GM23338 (cell line): ENCODE results near the gene UVSSA. TPM values are rescaled to one million over a fixed set of nuclear protein-coding genes. Genes with fewer than 3 reads are reported as not detected.

ENCODE experiments used
- ATAC-seq: fragments of 200-7000 bp; cut with Tn5 transposase; 3 replicates; pipeline ENCODE4 v1.9.1; 2020
- DNase-seq: peaks from one replicate; pipeline ENCODE4 v3.0.0-alpha.2; 2015; ENCODE audit warnings: low spot score
- H2AFZ ChIP-seq: fragments of 200-600 bp; sonication (generic); 2 replicates; pipeline ENCODE4 v1.8.0; 2016; ENCODE audit warnings: antibody characterized with exemption, mild to moderate bottlenecking, moderate library complexity
- H3F3A ChIP-seq: fragments of 200-600 bp; sonication (generic); replicated peaks from 2 replicates; pipeline ENCODE4 v1.8.0; 2017; ENCODE audit warnings: antibody characterized with exemption, mixed run types, low read depth
- H3K27ac ChIP-seq: fragments of 200-600 bp; sonication (generic); 2 replicates; pipeline ENCODE4 v1.6.1; 2016; ENCODE audit warnings: low read depth
- H3K27me3 ChIP-seq: fragments of 200-600 bp; sonication (generic); 2 replicates; pipeline ENCODE4 v1.8.0; 2016; ENCODE audit warnings: mild to moderate bottlenecking, mixed run types, moderate library complexity; ENCODE audit not compliant: insufficient read depth
- H3K36me3 ChIP-seq: fragments of 200-600 bp; sonication (generic); 2 replicates; pipeline ENCODE4 v1.8.0; 2016; ENCODE audit warnings: mild to moderate bottlenecking; ENCODE audit not compliant: insufficient read depth
- H3K4me1 ChIP-seq: fragments of 200-600 bp; sonication (generic); 2 replicates; pipeline ENCODE4 v1.8.0; 2016; ENCODE audit warnings: mild to moderate bottlenecking, moderate library complexity; ENCODE audit not compliant: insufficient read depth
- H3K4me2 ChIP-seq: fragments of 200-600 bp; sonication (generic); 2 replicates; pipeline ENCODE4 v1.7.1; 2017; ENCODE audit warnings: mixed run types
- H3K4me3 ChIP-seq: fragments of 200-600 bp; sonication (generic); 2 replicates; pipeline ENCODE4 v1.6.1; 2016; ENCODE audit warnings: mixed run types
- H3K79me2 ChIP-seq: fragments of 200-600 bp; sonication (generic); replicated peaks from 2 replicates; pipeline ENCODE4 v1.8.0; 2017; ENCODE audit warnings: mild to moderate bottlenecking; ENCODE audit not compliant: insufficient read depth
- H3K9me2 ChIP-seq: fragments of 200-600 bp; sonication (generic); 2 replicates; pipeline ENCODE4 v1.8.0; 2017; ENCODE audit not compliant: insufficient read depth
- H4K20me1 ChIP-seq: fragments of 200-600 bp; sonication (generic); replicated peaks from 2 replicates; pipeline ENCODE4 v1.8.0; 2017; ENCODE audit warnings: mild to moderate bottlenecking; ENCODE audit not compliant: insufficient read depth
- H3K27ac Mint-ChIP-seq: 2 replicates; pipeline ENCODE4 v1.8.0; 2020; ENCODE audit warnings: inconsistent platforms, mild to moderate bottlenecking, moderate library complexity, mixed read lengths
- H3K27me3 Mint-ChIP-seq: 3 replicates; pipeline ENCODE4 v1.8.0; 2022; ENCODE audit warnings: low read depth, mild to moderate bottlenecking, moderate library complexity, mixed read lengths, inconsistent platforms; ENCODE audit not compliant: insufficient read depth, poor library complexity
- H3K36me3 Mint-ChIP-seq: 3 replicates; pipeline ENCODE4 v1.8.0; 2021; ENCODE audit warnings: low read depth, mild to moderate bottlenecking, inconsistent platforms, moderate library complexity, mixed read lengths
- H3K4me1 Mint-ChIP-seq: 3 replicates; pipeline ENCODE4 v1.8.0; 2020; ENCODE audit warnings: mild to moderate bottlenecking, inconsistent platforms, mixed read lengths
- H3K4me3 Mint-ChIP-seq: 3 replicates; pipeline ENCODE4 v1.8.0; 2021; ENCODE audit warnings: moderate library complexity, mild to moderate bottlenecking, inconsistent platforms, mixed read lengths
- H3K9me3 Mint-ChIP-seq: 3 replicates; pipeline ENCODE4 v1.8.0; 2020; ENCODE audit warnings: moderate library complexity, mild to moderate bottlenecking, inconsistent platforms, mixed read lengths
- CREB1 ChIP-seq: fragments of 250-450 bp; sonication (Bioruptor Pico); IDR thresholded peaks from 2 replicates; pipeline ENCODE4 v1.5.0; 2020; ENCODE audit warnings: low read depth, mild to moderate bottlenecking, moderate library complexity
- CTCF ChIP-seq, 2 experiments: fragments of 200-600 bp in 1 of 2; sonication (generic) in 1 of 2; conservative IDR thresholded peaks; 2 replicates each; pipeline versions ENCODE4 v1.5.1 to v1.6.1; 2016 to 2017; ENCODE audit warnings: antibody characterized with exemption in 2 of 2, low read depth in 2 of 2, mild to moderate bottlenecking in 2 of 2, moderate library complexity in 1 of 2
- EZH2 ChIP-seq: fragments of 200-600 bp; sonication (generic); IDR thresholded peaks from one replicate; pipeline ENCODE4 v1.8.0; 2017; ENCODE audit warnings: antibody characterized with exemption, mild to moderate bottlenecking, low read depth; ENCODE audit not compliant: unreplicated experiment
- EZH2phosphoT487 ChIP-seq: fragments of 200-600 bp; sonication (generic); IDR thresholded peaks from one replicate; pipeline ENCODE4 v1.8.1; 2018; ENCODE audit warnings: antibody characterized with exemption; ENCODE audit not compliant: unreplicated experiment
- JUNB ChIP-seq: IDR thresholded peaks from one replicate; pipeline ENCODE4 v1.6.1; 2016; ENCODE audit warnings: antibody characterized with exemption; ENCODE audit not compliant: unreplicated experiment
- NANOG ChIP-seq: IDR thresholded peaks from 2 replicates; pipeline ENCODE4 v1.6.1; 2016; ENCODE audit warnings: antibody characterized with exemption, borderline replicate concordance
- POLR2AphosphoS5 ChIP-seq: IDR thresholded peaks from 2 replicates; pipeline ENCODE4 v1.6.1; 2016; ENCODE audit warnings: antibody characterized with exemption, low read depth
- REST ChIP-seq: IDR thresholded peaks from one replicate; pipeline ENCODE4 v1.6.1; 2018; ENCODE audit warnings: antibody characterized with exemption; ENCODE audit not compliant: unreplicated experiment
- STAT1 ChIP-seq: IDR thresholded peaks from one replicate; pipeline ENCODE4 v1.6.1; 2016; ENCODE audit warnings: antibody characterized with exemption; ENCODE audit not compliant: unreplicated experiment
- ZNF331 ChIP-seq: fragments of 250-450 bp; sonication (Bioruptor Pico); IDR thresholded peaks from 2 replicates; pipeline ENCODE4 v1.5.0; 2020; ENCODE audit warnings: low read depth, mild to moderate bottlenecking, moderate library complexity
- polyA plus RNA-seq: library from polyadenylated mRNA; unstranded; fragments of >200 nt; fragmentation: Nextera tagmentation; extraction: Ambion mirVana; gene quantifications from 2 replicates; pipeline ENCODE4 v1.2.1, GENCODE V29; 2016
- total RNA-seq: library from RNA; depleted of rRNA; stranded (reverse); fragments of >200 nt; shearing (Covaris generic); gene quantifications from 2 replicates; pipeline ENCODE4 v1.2.3, GENCODE V29; 2014
- TF ChIP-seq, protein P1 (sequence below): IDR thresholded peaks from 2 replicates; pipeline ENCODE4 v1.6.1; 2016; ENCODE audit warnings: antibody characterized with exemption
- TF ChIP-seq, protein P2 (sequence below): fragments of 250-450 bp; sonication (Bioruptor Pico); IDR thresholded peaks from 2 replicates; pipeline ENCODE4 v1.5.0; 2020; ENCODE audit warnings: mild to moderate bottlenecking, moderate library complexity

The UVSSA gene
- total and polyA plus RNA-seq, 2 experiments from 2014 or later: 6.5 to 27.7 TPM

GRCh38 chr4:1369479-1370079 is 22.6 kb downstream of the UVSSA start:
- no peaks in the 10 kb centered on the region for H3K27me3 ChIP-seq
- no peaks in the 10 kb centered on the region for H3K36me3 ChIP-seq
- no peak overlapping the region for H3K4me2 ChIP-seq
- DNase-seq (no peak), ATAC-seq (no peak)
- no peaks in the 10 kb centered on the region for H3K9me2 ChIP-seq
- H3K36me3 Mint-ChIP-seq: peaks cover 3% of the 10 kb centered on the region; the same call in 2 of the 3 replicates
- H3K4me3 Mint-ChIP-seq: no peak overlapping the region; the same call in 2 of the 3 replicates
- no peaks in the 10 kb centered on the region for H3F3A ChIP-seq
- no peaks in the 10 kb centered on the region for H3K79me2 ChIP-seq
- H2AFZ ChIP-seq: no peak overlapping the region
- no peaks in the 10 kb centered on the region; the same call in 2 of the 3 replicates for H3K4me1 Mint-ChIP-seq
- peaks cover 6% of the 10 kb centered on the region for H3K27me3 Mint-ChIP-seq
- H3K27ac Mint-ChIP-seq: no peak overlapping the region
- H3K9me3 Mint-ChIP-seq: no peaks in the 10 kb centered on the region
- no peak overlapping the region for H3K27ac ChIP-seq
- H4K20me1 ChIP-seq: no peaks in the 10 kb centered on the region; the same call in 1 of the 2 replicates
- no peaks in the 10 kb centered on the region for H3K4me1 ChIP-seq
- no peak overlapping the region for H3K4me3 ChIP-seq
- TF ChIP-seq STAT1 (no peak), POLR2AphosphoS5 (no peak), ZNF331 (CRISPR knock-in tag) (no peak), REST (no peak), CREB1 (CRISPR knock-in tag) (no peak), CTCF (conservative IDR thresholded peaks at IDR 0.05; ENCODE audit: low read depth in 2 of 2) (no peak), JUNB (no peak), EZH2phosphoT487 (no peak), EZH2 (no peak), NANOG (no peak)
- TF ChIP-seq, protein P1, sequence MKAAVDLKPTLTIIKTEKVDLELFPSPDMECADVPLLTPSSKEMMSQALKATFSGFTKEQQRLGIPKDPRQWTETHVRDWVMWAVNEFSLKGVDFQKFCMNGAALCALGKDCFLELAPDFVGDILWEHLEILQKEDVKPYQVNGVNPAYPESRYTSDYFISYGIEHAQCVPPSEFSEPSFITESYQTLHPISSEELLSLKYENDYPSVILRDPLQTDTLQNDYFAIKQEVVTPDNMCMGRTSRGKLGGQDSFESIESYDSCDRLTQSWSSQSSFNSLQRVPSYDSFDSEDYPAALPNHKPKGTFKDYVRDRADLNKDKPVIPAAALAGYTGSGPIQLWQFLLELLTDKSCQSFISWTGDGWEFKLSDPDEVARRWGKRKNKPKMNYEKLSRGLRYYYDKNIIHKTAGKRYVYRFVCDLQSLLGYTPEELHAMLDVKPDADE: no peak
- TF ChIP-seq, protein P2, sequence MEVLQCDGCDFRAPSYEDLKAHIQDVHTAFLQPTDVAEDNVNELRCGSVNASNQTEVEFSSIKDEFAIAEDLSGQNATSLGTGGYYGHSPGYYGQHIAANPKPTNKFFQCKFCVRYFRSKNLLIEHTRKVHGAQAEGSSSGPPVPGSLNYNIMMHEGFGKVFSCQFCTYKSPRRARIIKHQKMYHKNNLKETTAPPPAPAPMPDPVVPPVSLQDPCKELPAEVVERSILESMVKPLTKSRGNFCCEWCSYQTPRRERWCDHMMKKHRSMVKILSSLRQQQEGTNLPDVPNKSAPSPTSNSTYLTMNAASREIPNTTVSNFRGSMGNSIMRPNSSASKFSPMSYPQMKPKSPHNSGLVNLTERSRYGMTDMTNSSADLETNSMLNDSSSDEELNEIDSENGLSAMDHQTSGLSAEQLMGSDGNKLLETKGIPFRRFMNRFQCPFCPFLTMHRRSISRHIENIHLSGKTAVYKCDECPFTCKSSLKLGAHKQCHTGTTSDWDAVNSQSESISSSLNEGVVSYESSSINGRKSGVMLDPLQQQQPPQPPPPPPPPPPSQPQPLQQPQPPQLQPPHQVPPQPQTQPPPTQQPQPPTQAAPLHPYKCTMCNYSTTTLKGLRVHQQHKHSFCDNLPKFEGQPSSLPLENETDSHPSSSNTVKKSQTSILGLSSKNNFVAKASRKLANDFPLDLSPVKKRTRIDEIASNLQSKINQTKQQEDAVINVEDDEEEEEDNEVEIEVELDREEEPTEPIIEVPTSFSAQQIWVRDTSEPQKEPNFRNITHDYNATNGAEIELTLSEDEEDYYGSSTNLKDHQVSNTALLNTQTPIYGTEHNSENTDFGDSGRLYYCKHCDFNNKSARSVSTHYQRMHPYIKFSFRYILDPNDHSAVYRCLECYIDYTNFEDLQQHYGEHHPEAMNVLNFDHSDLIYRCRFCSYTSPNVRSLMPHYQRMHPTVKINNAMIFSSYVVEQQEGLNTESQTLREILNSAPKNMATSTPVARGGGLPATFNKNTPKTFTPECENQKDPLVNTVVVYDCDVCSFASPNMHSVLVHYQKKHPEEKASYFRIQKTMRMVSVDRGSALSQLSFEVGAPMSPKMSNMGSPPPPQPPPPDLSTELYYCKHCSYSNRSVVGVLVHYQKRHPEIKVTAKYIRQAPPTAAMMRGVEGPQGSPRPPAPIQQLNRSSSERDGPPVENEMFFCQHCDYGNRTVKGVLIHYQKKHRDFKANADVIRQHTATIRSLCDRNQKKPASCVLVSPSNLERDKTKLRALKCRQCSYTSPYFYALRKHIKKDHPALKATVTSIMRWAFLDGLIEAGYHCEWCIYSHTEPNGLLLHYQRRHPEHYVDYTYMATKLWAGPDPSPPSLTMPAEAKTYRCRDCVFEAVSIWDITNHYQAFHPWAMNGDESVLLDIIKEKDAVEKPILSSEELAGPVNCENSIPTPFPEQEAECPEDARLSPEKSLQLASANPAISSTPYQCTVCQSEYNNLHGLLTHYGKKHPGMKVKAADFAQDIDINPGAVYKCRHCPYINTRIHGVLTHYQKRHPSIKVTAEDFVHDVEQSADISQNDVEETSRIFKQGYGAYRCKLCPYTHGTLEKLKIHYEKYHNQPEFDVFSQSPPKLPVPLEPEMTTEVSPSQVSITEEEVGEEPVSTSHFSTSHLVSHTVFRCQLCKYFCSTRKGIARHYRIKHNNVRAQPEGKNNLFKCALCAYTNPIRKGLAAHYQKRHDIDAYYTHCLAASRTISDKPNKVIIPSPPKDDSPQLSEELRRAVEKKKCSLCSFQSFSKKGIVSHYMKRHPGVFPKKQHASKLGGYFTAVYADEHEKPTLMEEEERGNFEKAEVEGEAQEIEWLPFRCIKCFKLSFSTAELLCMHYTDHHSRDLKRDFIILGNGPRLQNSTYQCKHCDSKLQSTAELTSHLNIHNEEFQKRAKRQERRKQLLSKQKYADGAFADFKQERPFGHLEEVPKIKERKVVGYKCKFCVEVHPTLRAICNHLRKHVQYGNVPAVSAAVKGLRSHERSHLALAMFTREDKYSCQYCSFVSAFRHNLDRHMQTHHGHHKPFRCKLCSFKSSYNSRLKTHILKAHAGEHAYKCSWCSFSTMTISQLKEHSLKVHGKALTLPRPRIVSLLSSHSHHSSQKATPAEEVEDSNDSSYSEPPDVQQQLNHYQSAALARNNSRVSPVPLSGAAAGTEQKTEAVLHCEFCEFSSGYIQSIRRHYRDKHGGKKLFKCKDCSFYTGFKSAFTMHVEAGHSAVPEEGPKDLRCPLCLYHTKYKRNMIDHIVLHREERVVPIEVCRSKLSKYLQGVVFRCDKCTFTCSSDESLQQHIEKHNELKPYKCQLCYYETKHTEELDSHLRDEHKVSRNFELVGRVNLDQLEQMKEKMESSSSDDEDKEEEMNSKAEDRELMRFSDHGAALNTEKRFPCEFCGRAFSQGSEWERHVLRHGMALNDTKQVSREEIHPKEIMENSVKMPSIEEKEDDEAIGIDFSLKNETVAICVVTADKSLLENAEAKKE (CRISPR knock-in tag): no peak
